Uterus (tissue), 2 donors: ENCODE measurements around the gene ERMARD.

Experiments used
- POLR2A ChIP-seq, 2 donors: fragments of 450-650 bp; IDR thresholded peaks; one replicate each; pipeline ENCODE4 v1.6.1; 2016; ENCODE audit warnings: antibody characterized with exemption in 2 of 2, mild to moderate bottlenecking in 1 of 2, moderate library complexity in 1 of 2
- TF ChIP-seq, protein P1 (sequence below), 4 experiments: fragments of 200-600 bp in 2 of 4; fragments of 450-650 bp in 2 of 4; sonication (generic) in 2 of 4; IDR thresholded peaks; one replicate each; pipeline ENCODE4 v1.5.1; 2016 to 2019; ENCODE audit warnings: antibody characterized with exemption in 4 of 4, mild to moderate bottlenecking in 2 of 4, moderate library complexity in 1 of 4

DNA sequence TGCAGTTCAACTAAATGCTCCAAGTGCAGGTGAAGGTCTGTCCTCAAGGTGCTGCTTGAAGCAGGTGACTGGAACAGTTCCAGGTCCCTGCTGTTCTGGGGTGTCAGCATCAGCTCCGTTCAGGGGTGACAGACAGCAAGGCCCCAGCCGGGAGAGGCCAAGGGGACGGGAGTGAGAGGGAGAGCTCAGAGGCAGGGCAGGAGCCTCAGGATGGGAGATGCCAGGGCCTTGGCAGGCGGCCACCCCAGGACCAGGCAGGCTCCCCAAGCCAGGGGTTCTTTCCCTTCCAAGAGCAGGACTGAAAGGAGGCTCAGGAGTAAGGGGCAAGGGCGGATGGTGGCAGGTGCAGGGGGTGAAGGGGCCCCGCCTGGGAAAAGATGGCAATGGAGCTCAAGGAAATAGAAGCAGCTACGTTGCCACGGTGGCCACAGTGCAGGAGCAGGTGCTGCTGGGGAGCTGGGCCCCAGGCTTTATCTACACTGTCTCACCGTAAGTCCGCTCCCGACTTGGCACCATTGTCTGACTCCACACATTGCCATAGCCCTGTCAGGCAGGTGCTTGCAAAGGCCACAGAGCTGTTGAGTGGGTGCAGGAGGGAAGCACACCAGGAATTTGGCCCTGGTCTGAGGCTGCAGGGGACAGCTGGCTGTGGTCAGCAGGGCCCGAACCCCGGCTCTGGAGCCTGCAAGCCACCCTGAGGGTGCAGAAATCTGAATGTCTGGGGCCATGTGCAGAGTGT is 43.1 kb downstream of the ERMARD start:
- TF ChIP-seq, protein P1, sequence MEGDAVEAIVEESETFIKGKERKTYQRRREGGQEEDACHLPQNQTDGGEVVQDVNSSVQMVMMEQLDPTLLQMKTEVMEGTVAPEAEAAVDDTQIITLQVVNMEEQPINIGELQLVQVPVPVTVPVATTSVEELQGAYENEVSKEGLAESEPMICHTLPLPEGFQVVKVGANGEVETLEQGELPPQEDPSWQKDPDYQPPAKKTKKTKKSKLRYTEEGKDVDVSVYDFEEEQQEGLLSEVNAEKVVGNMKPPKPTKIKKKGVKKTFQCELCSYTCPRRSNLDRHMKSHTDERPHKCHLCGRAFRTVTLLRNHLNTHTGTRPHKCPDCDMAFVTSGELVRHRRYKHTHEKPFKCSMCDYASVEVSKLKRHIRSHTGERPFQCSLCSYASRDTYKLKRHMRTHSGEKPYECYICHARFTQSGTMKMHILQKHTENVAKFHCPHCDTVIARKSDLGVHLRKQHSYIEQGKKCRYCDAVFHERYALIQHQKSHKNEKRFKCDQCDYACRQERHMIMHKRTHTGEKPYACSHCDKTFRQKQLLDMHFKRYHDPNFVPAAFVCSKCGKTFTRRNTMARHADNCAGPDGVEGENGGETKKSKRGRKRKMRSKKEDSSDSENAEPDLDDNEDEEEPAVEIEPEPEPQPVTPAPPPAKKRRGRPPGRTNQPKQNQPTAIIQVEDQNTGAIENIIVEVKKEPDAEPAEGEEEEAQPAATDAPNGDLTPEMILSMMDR (IDR thresholded peaks at IDR 0.05) = no peak
- no peak for TF ChIP-seq POLR2A (IDR thresholded peaks at IDR 0.05)
